ENCODE results near the gene AIPL1.

Gene AIPL1

GRCh38 chr17:6467567-6467966 lies 32.6 kb upstream of the AIPL1 start:
- no peak for DNase-seq (ENCODE audit: low read depth in 2 of 2)

DNA sequence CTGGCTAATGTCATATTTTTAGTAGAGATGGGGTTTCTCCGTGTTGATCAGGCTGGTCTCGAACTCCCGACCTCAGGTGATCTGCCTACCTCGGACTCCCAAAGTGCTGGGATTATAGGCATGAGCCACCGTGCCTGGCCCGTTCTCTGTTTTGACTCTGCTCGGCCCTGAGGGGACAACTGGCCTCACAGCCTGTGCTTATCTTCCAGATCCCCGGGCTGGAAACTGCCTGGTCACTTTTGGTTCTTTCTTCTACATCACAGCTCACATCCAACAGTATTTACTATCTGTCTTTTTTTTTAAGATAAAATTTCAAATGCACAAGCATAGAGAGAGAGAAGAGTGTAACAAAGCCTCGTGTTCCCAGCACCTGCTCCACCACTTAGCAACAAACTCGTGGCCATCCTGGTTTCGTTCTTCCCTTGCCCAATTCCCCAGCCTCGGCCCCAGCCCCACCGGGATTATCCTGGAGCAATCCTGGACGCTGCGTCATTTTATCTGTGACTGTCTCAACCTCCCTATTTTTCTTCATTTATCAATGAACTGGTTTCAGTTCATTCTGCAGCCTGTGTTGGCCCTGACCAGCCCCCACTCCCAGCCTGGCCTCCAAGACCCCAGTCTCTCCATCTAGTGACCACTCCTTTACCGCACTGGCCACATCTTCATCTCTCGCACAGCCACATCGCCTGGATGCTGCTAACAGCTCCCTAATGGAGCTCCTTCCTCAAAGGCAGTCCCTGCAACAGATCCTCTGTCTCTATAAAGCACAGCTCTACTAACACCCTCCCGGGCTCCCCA lies 30.5 kb upstream of the AIPL1 start:
- DNase-seq (ENCODE audit: low read depth in 2 of 2), result no peak

- no peak for DNase-seq (ENCODE audit: low read depth in 2 of 2)
Observed at GRCh38 chr17:6464446-6465041, 29.6 kb upstream of the AIPL1 start.

GRCh38 chr17:6463616-6464445 lies 28.9 kb upstream of the AIPL1 start:
- DNase-seq (ENCODE audit: low read depth in 2 of 2), result no peak

DNA sequence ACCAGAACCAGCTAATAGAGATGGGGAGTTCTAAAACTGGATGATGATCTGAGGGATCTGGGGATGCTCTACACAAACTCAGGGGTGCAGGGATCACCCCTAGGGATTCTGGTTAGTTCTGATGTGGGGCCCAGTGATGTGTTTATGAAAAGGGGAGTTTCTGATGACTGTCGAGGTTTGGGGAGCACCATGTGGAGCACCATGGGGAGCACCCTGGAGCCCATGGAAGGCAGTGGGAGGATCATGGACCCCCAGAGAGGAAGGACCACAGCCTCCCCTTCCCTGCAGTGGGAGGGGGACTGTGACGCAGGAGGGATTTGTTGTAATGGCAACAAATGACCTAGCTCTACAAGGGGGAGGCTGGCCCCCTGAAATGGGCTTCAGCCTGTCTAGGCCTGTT lies 27.8 kb upstream of the AIPL1 start:
- DNase-seq (ENCODE audit: low read depth in 2 of 2), result no peak

- DNase-seq (ENCODE audit: low read depth in 2 of 2), result no peak
Observed at GRCh38 chr17:6461792-6462524, 27.0 kb upstream of the AIPL1 start.

DNA sequence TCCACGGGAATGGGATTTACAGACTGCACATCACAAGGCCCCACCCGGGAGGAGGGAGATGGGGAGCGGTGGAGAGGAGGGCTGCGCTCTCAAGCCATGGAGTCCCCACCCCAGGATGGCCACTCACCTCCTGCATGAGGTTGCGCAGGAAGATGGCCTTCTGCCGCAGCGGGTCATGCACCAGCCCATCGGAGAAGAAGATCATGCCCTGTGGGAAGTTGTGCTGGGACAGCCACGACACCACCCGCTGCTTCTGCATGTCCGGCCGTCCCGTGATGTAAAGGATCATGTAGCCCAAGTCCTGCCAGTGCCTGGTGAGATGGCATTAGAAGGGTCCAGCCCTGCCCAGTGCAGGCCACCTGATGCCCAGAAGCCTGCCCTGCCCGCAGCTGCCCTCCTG lies 26.3 kb upstream of the AIPL1 start:
- no peak for DNase-seq (ENCODE audit: low read depth in 2 of 2)

GRCh38 chr17:6460531-6461161 lies 25.7 kb upstream of the AIPL1 start:
- no peak for DNase-seq (ENCODE audit: low read depth in 2 of 2)

DNA sequence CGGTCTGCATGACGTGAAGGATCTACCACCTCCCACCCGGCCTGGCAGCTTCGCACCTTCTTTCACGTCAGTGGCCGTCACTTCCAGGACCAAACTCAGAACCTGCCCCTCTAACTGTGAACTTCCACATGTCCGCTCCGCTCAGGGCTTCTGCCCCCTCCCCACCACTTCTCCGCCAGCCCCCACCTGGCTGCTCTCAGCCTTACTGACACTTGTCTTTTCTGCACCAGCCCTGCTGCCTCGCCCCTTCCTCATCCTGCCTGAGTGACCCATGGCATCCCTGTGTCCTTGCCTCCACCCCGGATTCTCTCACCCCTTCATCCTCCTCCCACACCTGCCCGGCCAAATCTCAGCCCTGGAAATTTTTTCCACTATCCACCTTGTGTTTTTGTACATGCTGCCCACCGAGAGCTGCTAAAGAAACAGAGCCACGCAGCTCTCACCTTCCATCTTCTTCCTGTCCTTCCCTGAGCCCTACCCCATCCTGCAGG lies 23.6 kb upstream of the AIPL1 start:
- DNase-seq (ENCODE audit: low read depth in 2 of 2), result no peak

DNA sequence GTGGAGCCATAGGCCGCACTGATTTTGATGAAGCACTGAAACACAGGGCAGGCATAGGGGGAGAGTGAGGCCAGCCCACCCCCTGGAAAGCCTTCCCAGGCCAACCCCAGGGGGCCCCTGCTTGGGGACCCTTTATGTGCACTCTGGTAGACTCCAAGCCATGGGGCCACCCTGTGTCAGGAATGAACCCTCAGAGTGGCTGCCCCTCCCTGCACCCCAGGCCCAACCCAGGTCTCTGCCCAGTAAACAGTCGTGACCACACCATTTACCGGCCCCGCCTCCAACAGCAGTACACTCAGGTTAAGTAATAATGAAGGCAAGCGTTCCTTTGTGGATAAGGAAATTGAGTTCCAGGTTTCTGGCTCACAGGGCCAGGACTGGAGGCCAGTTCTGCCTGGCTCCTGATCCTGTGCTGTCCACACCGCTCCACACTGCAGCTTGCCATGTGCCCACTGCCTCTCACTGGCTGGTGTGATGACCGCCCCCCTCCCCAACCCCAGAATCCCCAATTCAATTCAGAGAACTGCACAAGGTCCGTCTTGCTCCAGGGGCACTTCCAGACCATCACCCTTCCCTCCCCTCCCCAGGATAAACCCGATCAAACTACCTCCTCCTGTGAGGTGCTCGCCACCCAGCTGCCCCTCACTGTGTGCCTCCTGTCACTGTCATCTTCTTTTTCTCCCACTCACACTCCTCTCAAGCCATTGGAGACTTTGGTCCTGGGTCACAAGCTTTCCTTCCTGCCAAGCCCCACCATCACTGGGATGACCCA lies 23.0 kb upstream of the AIPL1 start:
- DNase-seq (ENCODE audit: low read depth in 2 of 2), result no peak

GRCh38 chr17:6456914-6457687 lies 22.2 kb upstream of the AIPL1 start:
- no peak for DNase-seq (ENCODE audit: low read depth in 2 of 2)

DNA sequence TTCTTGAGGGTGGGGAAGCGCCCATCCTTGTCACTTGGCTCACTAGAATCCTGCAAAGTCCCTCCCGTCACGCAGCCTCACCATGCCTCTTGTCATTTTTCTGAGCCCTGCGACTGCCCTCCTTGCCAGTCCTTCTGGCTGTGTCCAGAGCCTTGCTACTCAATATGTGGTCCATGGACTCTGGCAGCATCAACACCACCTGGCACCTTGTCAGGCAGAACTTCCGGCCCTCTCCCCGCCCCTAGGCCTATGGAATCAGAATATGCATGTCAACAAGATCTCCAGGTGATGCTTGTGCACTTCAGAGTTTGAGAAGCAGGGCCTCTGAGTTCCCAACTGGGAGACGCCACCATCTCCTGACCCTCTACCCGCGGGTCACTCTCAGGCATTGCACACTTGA lies 21.4 kb upstream of the AIPL1 start:
- no peak for DNase-seq (ENCODE audit: low read depth in 2 of 2)

DNA sequence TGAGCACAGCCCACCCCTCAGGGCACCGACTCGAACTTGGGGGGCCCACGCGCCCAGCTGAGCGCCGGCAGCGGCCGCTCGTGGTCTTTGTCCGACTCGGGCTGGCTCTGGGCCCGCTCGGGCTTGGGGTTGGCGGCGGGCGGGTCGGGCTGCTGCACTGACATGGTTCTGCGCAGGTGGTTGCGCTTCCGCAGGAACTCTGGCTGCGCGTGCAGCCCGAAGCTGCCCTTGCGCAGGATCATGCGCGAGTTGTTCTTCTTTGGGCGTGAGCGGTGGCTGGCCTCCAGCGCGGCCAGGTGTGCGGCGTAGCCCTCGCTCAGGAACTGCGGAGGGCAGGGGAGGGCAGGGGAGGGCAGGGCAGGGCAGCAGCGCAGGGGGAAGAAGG lies 20.4 kb upstream of the AIPL1 start:
- no peak for DNase-seq (ENCODE audit: low read depth in 2 of 2)

GRCh38 chr17:6454495-6455320 lies 19.8 kb upstream of the AIPL1 start:
- no peak for DNase-seq (ENCODE audit: low read depth in 2 of 2)

GRCh38 chr17:6453279-6454024 lies 18.5 kb upstream of the AIPL1 start:
- no peak for DNase-seq (ENCODE audit: low read depth in 2 of 2)

- DNase-seq (ENCODE audit: low read depth in 2 of 2), result no peak
Observed at GRCh38 chr17:6452471-6453266, 17.7 kb upstream of the AIPL1 start.
